ENCODE results near the gene RALGAPA2. TPM values are rescaled to one million over a fixed set of nuclear protein-coding genes. Genes with fewer than 3 reads are reported as not detected.

RALGAPA2 gene
- total and polyA plus RNA-seq, 2 donors (not counting 3 experiments of a cell fraction or from before 2014, with no cell fraction given), result 10.0 to 46.8 TPM

DNA sequence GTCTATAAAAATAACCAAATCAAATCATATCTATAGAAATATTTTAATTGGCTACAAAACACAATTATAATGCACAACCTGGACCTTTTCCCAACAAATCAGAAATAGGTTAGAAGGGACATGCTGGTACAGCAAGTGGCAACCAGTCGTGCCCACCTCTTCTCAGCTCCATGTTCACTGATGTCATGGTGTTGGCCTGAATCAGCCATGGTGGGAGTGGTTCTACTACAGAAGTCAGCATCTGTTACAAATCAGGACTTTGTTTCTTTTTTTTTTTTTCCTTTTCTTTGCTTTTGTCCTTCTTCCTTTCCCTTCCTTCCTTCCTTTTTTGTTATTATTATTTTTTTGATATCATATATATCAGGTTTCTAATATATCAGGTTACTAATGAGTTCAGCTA, 91.2 kb downstream of the RALGAPA2 start:
- H3K4me2 ChIP-seq (ENCODE audit: insufficient read depth, low read length), result no peak overlapping the region
- DNase-seq (ENCODE audit: low read depth, low spot score), result no peak
- intact Hi-C loops (cut with micrococcal nuclease), result no loop called here
- TF ChIP-seq MYC (IDR thresholded peaks at IDR 0.05; ENCODE audit: low read depth, low read length) (no peak), POLR2A (IDR thresholded peaks at IDR 0.05; ENCODE audit: low read depth, low read length) (no peak), JUN (IDR thresholded peaks at IDR 0.05; ENCODE audit: borderline replicate concordance, insufficient read depth, insufficient read length, low read depth) (no peak), GATA2 (IDR thresholded peaks at IDR 0.05; ENCODE audit: insufficient read depth, insufficient read length, low read depth, low read length) (no peak), EZH2 (IDR thresholded peaks at IDR 0.05; ENCODE audit: borderline replicate concordance, low read depth, low read length, severe bottlenecking) (no peak), FOS (IDR thresholded peaks at IDR 0.05; ENCODE audit: borderline replicate concordance, insufficient read depth, low read length) (no peak), POLR2AphosphoS5 (IDR thresholded peaks at IDR 0.05; ENCODE audit: insufficient read depth, low read depth, low read length) (no peak)
- TF ChIP-seq, protein P1, sequence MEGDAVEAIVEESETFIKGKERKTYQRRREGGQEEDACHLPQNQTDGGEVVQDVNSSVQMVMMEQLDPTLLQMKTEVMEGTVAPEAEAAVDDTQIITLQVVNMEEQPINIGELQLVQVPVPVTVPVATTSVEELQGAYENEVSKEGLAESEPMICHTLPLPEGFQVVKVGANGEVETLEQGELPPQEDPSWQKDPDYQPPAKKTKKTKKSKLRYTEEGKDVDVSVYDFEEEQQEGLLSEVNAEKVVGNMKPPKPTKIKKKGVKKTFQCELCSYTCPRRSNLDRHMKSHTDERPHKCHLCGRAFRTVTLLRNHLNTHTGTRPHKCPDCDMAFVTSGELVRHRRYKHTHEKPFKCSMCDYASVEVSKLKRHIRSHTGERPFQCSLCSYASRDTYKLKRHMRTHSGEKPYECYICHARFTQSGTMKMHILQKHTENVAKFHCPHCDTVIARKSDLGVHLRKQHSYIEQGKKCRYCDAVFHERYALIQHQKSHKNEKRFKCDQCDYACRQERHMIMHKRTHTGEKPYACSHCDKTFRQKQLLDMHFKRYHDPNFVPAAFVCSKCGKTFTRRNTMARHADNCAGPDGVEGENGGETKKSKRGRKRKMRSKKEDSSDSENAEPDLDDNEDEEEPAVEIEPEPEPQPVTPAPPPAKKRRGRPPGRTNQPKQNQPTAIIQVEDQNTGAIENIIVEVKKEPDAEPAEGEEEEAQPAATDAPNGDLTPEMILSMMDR (IDR thresholded peaks at IDR 0.05; ENCODE audit: extremely low read depth in 1 of 2, insufficient read depth in 1 of 2, low read depth in 1 of 2, low read length in 2 of 2), result no peak
- TF ChIP-seq, protein P2, sequence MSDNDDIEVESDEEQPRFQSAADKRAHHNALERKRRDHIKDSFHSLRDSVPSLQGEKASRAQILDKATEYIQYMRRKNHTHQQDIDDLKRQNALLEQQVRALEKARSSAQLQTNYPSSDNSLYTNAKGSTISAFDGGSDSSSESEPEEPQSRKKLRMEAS (IDR thresholded peaks at IDR 0.05; ENCODE audit: insufficient read depth, insufficient read length), result no peak
- no peaks in the 10 kb centered on the region for H3K27me3 ChIP-seq (ENCODE audit: control insufficient read depth in 2 of 2, insufficient read depth in 2 of 2, low read length in 2 of 2)
- no peak for FAIRE-seq
- no peaks in the 10 kb centered on the region for H3K79me2 ChIP-seq (ENCODE audit: control insufficient read depth, insufficient read depth, low read length)
- H3K4me3 ChIP-seq (replicated peaks in 1 of 3; ENCODE audit: insufficient read depth in 1 of 3, low read depth in 1 of 3, low read length in 3 of 3), result no peak overlapping the region
- H3K36me3 ChIP-seq (ENCODE audit: control insufficient read depth in 2 of 2, extremely low read depth in 1 of 2, insufficient read depth in 2 of 2, low read length in 2 of 2), result peaks cover 0 to 6% of the 10 kb centered on the region in 2 experiments
- POLR2A ChIA-PET, result no interaction called here
- CTCF ChIA-PET, result no interaction called here
- H3K27ac ChIP-seq (ENCODE audit: insufficient read depth, low read depth, low read length), result no peak overlapping the region
- H2AFZ ChIP-seq (ENCODE audit: low read depth, low read length), result no peak overlapping the region
- H3K4me1 ChIP-seq (ENCODE audit: control insufficient read depth, extremely low read depth, insufficient read depth, low read length), result no peaks in the 10 kb centered on the region
- dilution Hi-C loops (cut with MboI; ENCODE audit: extremely low pct_ligation_motif_present, low sequenced_read_pairs), result no loop called here
- H4K20me1 ChIP-seq (replicated peaks; ENCODE audit: control insufficient read depth, extremely low read depth, insufficient read depth, low read length), result no peaks in the 10 kb centered on the region
- H3K9me1 ChIP-seq (replicated peaks; ENCODE audit: control insufficient read depth, extremely low read depth, insufficient read depth, low read length), result peaks cover 2% of the 10 kb centered on the region
- BruUV-seq (replicated peaks), result no TSS peak
- H3K9me3 ChIP-seq (replicated peaks; ENCODE audit: control insufficient read depth, insufficient read depth, low read length), result no peaks in the 10 kb centered on the region
- H3K9ac ChIP-seq (replicated peaks; ENCODE audit: extremely low read depth, insufficient read depth, low read length), result no peak overlapping the region

Data from endothelial cell of umbilical vein (primary cell).